RPMI8226 (cell line): Measurements from ENCODE around the gene TRPV3.
"Not testable (repeated sequence)": the region's sequence is repeated elsewhere in the genome, so short reads cannot be mapped to it uniquely, and the experiment has no call there.

Experiments
- DNase-seq: peaks from one replicate; pipeline ENCODE4 v3.0.0-alpha.2; 2015

Gene TRPV3

GRCh38 chr17:3573246-3574100, 15.9 kb upstream of the TRPV3 start:
- no peak for DNase-seq

GRCh38 chr17:3572231-3572630, 14.6 kb upstream of the TRPV3 start:
- DNase-seq, result no peak

- DNase-seq, result no peak
These were observed 13.7 kb upstream of the TRPV3 start for GRCh38 chr17:3571043-3571900.

- no peak for DNase-seq
These were observed 12.0 kb upstream of the TRPV3 start for GRCh38 chr17:3569534-3570137.

GRCh38 chr17:3566551-3566950, 8.9 kb upstream of the TRPV3 start:
- DNase-seq, result no peak

GRCh38 chr17:3565143-3565542, 7.5 kb upstream of the TRPV3 start:
- DNase-seq, result no peak

GRCh38 chr17:3564241-3564640, 6.6 kb upstream of the TRPV3 start:
- not testable (repeated sequence) for DNase-seq

GRCh38 chr17:3559270-3559645, 1.6 kb upstream of the TRPV3 start:
- DNase-seq, result no peak

GRCh38 chr17:3558603-3559269, 1.1 kb upstream of the TRPV3 start:
- peak; percentile 93 for DNase-seq

- DNase-seq, result no peak
These were observed 470 bp downstream of the TRPV3 start for GRCh38 chr17:3556916-3557767.

GRCh38 chr17:3556239-3556915, 1.2 kb downstream of the TRPV3 start:
- DNase-seq, result no peak

- DNase-seq, result no peak
These were observed 2.3 kb downstream of the TRPV3 start for GRCh38 chr17:3555189-3555796.

GRCh38 chr17:3554440-3554839, 3.2 kb downstream of the TRPV3 start:
- no peak for DNase-seq

- DNase-seq, result no peak
These were observed 3.9 kb downstream of the TRPV3 start for GRCh38 chr17:3553419-3554401.

- no peak for DNase-seq
These were observed 4.7 kb downstream of the TRPV3 start for GRCh38 chr17:3552916-3553315.

GRCh38 chr17:3551189-3551588, 6.4 kb downstream of the TRPV3 start:
- DNase-seq, result peak; percentile 18

- no peak for DNase-seq
These were observed 7.9 kb downstream of the TRPV3 start for GRCh38 chr17:3549610-3550162.

GRCh38 chr17:3547628-3548027, 10.0 kb downstream of the TRPV3 start:
- DNase-seq, result no peak

GRCh38 chr17:3546997-3547396, 10.6 kb downstream of the TRPV3 start:
- no peak for DNase-seq
